ENCODE results near the gene BAIAP2.

BAIAP2 gene

DNA sequence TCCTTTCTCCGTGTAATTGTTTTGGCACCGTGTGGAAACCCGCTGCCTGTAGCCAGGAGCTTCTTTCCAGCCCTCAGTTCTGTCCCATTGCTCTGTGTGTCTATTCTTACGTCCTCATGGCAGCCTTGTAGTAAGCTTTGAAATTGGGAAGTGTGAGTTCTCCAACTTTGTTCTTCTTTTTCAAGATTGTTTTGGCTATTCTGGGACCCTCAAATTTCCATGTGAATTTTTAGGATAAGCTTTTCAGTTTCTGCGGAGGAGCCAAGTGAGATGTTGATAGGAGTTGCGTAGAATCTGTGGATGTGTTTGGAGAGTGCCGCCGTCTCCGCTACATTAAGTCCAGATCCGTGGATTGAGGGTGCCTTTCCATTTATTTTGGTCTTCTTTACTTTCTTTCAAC is 28.1 kb upstream of the BAIAP2 start:
- no peak for DNase-seq
- peaks cover 29% of the 10 kb centered on the region for H3K27me3 ChIP-seq (ENCODE audit: insufficient read depth, low read depth, severe bottlenecking)
- TF ChIP-seq, protein P1, sequence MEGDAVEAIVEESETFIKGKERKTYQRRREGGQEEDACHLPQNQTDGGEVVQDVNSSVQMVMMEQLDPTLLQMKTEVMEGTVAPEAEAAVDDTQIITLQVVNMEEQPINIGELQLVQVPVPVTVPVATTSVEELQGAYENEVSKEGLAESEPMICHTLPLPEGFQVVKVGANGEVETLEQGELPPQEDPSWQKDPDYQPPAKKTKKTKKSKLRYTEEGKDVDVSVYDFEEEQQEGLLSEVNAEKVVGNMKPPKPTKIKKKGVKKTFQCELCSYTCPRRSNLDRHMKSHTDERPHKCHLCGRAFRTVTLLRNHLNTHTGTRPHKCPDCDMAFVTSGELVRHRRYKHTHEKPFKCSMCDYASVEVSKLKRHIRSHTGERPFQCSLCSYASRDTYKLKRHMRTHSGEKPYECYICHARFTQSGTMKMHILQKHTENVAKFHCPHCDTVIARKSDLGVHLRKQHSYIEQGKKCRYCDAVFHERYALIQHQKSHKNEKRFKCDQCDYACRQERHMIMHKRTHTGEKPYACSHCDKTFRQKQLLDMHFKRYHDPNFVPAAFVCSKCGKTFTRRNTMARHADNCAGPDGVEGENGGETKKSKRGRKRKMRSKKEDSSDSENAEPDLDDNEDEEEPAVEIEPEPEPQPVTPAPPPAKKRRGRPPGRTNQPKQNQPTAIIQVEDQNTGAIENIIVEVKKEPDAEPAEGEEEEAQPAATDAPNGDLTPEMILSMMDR (IDR thresholded peaks at IDR 0.05; ENCODE audit: low read depth, low read length): no peak

DNA sequence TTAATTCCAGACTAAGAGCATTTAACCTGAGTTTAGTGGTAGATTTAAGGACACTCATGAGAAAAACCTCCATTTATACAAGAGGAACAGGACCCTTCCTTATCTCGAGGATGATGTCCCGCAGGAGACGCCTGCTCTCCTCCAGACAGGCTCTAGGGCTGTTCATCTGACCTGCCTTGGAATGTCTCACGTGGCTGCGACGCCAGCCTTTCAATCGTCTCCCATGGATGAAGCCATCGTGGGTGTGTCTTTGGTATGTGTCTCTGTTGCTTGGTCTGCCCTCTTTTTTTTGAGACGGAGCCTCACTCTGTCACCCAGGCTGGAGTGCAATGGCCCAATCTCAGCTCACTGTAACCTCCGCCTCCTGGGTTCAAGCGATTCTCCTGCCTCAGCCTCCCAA is 26.8 kb upstream of the BAIAP2 start:
- Histone ChIP-seq H3K36me3 (no peaks in the 10 kb centered on the region), H3K4me3 (ENCODE audit: low read depth, low read length) (no peak overlapping the region), H3K27me3 (ENCODE audit: insufficient read depth, low read depth, severe bottlenecking) (peaks cover 21% of the 10 kb centered on the region), H3K27ac (no peak overlapping the region), H3K9me3 (ENCODE audit: severe bottlenecking) (peaks cover 17% of the 10 kb centered on the region)
- DNase-seq: no peak
- TF ChIP-seq, protein P1 (IDR thresholded peaks at IDR 0.05; ENCODE audit: low read depth, low read length): no peak

More for the DNA sequence above, 28.1 kb upstream of the BAIAP2 start:
- Histone ChIP-seq H3K27ac (no peak overlapping the region), H3K36me3 (no peaks in the 10 kb centered on the region), H3K9me3 (ENCODE audit: severe bottlenecking) (peaks cover 16% of the 10 kb centered on the region), H3K4me3 (ENCODE audit: low read depth, low read length) (no peak overlapping the region)

DNA sequence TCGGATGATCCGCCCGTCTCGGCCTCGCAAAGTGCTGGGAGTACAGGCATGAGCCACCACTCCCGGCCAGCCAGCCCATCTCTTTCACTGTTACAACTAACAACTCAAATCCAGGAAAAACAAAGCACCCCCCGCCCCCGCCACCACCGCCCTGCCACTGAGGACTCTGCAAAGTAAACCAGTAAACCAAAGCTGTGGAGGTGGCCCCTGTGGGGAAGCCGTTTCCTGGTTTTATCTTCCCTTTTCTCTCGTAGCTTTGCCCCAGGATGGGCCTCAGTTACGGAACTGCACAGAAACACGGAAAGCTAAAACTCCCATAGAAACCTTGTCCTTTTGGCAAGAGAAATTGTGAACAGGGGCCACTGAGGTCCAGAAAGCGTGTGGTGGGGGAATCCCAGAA is 25.8 kb upstream of the BAIAP2 start:
- H3K4me3 ChIP-seq (ENCODE audit: low read depth, low read length): no peak overlapping the region
- TF ChIP-seq, protein P1 (IDR thresholded peaks at IDR 0.05; ENCODE audit: low read depth, low read length): no peak
- DNase-seq: no peak
- H3K27me3 ChIP-seq (ENCODE audit: insufficient read depth, low read depth, severe bottlenecking): peaks cover 15% of the 10 kb centered on the region
- H3K36me3 ChIP-seq: no peaks in the 10 kb centered on the region
- H3K9me3 ChIP-seq (ENCODE audit: severe bottlenecking): peaks cover 17% of the 10 kb centered on the region
- no peak overlapping the region for H3K27ac ChIP-seq

DNA sequence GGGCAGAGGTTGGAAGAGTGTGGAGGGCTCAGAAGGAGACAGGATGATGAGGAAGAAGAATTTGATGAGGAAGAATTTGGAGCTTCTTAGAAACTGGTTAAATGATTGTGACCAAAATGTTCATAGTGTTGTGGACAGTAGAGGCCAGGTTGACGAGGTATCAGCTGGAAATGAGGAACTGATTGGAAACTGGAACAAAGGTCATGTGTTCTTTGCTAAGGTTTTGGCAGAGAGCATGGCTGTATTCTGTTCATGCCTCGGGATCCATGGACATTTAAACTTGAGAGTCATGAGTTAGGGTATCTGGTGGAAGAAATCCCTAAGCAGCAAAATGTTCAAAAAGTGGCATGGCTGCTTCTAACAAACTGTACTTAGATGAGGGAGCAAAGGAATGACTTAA is 24.0 kb upstream of the BAIAP2 start:
- DNase-seq: no peak
- Histone ChIP-seq H3K4me3 (ENCODE audit: low read depth, low read length) (no peak overlapping the region), H3K36me3 (no peaks in the 10 kb centered on the region), H3K9me3 (ENCODE audit: severe bottlenecking) (peaks cover 14% of the 10 kb centered on the region), H3K27me3 (ENCODE audit: insufficient read depth, low read depth, severe bottlenecking) (peaks cover 4% of the 10 kb centered on the region), H3K27ac (no peak overlapping the region)
- TF ChIP-seq, protein P1 (IDR thresholded peaks at IDR 0.05; ENCODE audit: low read depth, low read length): no peak

DNA sequence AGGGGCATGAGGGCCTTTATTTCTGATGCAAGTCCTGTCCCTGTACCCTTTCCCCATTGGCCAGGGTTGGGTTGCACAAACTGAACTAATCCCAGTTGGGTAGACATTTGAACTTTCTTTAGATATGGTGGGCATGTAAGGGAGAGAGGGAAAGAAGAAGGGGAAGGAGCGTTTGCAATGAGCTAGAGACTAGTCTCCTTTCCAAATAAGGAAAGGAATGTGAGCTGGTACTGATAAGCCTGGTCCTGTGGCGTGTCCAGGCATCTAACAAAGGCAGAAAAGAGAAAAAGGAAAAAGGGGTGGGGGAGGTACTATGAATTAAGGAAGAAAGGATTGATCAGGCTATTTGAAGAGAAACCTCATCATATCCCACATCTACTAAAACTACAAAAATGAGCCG is 23.0 kb upstream of the BAIAP2 start:
- Histone ChIP-seq H3K4me3 (ENCODE audit: low read depth, low read length) (no peak overlapping the region), H3K9me3 (ENCODE audit: severe bottlenecking) (peaks cover 21% of the 10 kb centered on the region), H3K27me3 (ENCODE audit: insufficient read depth, low read depth, severe bottlenecking) (no peaks in the 10 kb centered on the region), H3K27ac (no peak overlapping the region), H3K36me3 (no peaks in the 10 kb centered on the region)
- no peak for DNase-seq
- TF ChIP-seq, protein P1 (IDR thresholded peaks at IDR 0.05; ENCODE audit: low read depth, low read length): no peak

Measured in WERI-Rb-1 (cell line).